K562 (cell line): ENCODE data around the gene HCRT. TPM values are rescaled to one million over a fixed set of nuclear protein-coding genes. Genes with fewer than 3 reads are reported as not detected.

Source experiments
- ARID3B ChIP-seq: fragments of 250-450 bp; sonication (Bioruptor Pico); IDR thresholded peaks from 2 replicates; pipeline ENCODE4 v1.4.0; 2020; ENCODE audit warnings: borderline replicate concordance
- BRCA1 ChIP-seq, 2 experiments: fragments of 450-650 bp in 1 of 2; sonication (generic) in 1 of 2; formaldehyde crosslinking in 1 of 2; IDR thresholded peaks; 2 replicates each; pipeline versions ENCODE4 v1.5.0 to v1.6.1; 2017 to 2020; ENCODE audit warnings: mild to moderate bottlenecking in 1 of 2, missing genetic modification reagents in 1 of 2
- CREBBP ChIP-seq: IDR thresholded peaks from one replicate; pipeline ENCODE4 v1.6.1; 2012; ENCODE audit warnings: low read depth, mild to moderate bottlenecking, control low read depth, inconsistent platforms, low read length
- E2F3 ChIP-seq: fragments of 250-450 bp; sonication (Bioruptor Pico); IDR thresholded peaks from 2 replicates; pipeline ENCODE4 v1.4.0; 2020; ENCODE audit warnings: mild to moderate bottlenecking
- FOXM1 ChIP-seq, 2 experiments: fragments of 450-650 bp in 1 of 2; sonication (generic) in 1 of 2; formaldehyde crosslinking in 1 of 2; IDR thresholded peaks; 2 replicates each; pipeline versions ENCODE4 v1.6.1 to v1.9.0; 2017 to 2022; ENCODE audit warnings: low read depth in 2 of 2, mild to moderate bottlenecking in 2 of 2, missing genetic modification reagents in 1 of 2, moderate library complexity in 1 of 2
- HNRNPH1 ChIP-seq: fragments of 200-400 bp; formaldehyde crosslinking; optimal IDR thresholded peaks from 2 replicates; pipeline ENCODE3; 2017; ENCODE audit warnings: low read depth, mild to moderate bottlenecking, low read length, moderate library complexity
- KDM5B ChIP-seq: fragments of 200-600 bp; sonication (generic); IDR thresholded peaks from 2 replicates; pipeline ENCODE4 v1.6.1; 2012; ENCODE audit warnings: low read depth, mild to moderate bottlenecking, moderate library complexity, low read length, control low read depth, inconsistent platforms; ENCODE audit not compliant: insufficient replicate concordance
- KLF16 ChIP-seq: IDR thresholded peaks from 2 replicates; pipeline ENCODE4 v1.6.1; 2016; ENCODE audit warnings: antibody characterized with exemption
- NR4A1 ChIP-seq, 2 experiments: fragments of 250-450 bp in 1 of 2; fragments of 450-650 bp in 1 of 2; sonication (Bioruptor Pico) in 1 of 2; IDR thresholded peaks; 2 replicates each; pipeline versions ENCODE4 v1.4.0 to v1.6.1; 2016 to 2020; ENCODE audit warnings: mild to moderate bottlenecking in 2 of 2, missing compliant biosample characterization in 1 of 2, missing genetic modification characterization in 1 of 2, moderate library complexity in 1 of 2
- PKNOX1 ChIP-seq: fragments of 450-650 bp; IDR thresholded peaks from 2 replicates; pipeline ENCODE4 v1.6.1; 2016
- POLR2A ChIP-seq: fragments of 450-650 bp; conservative IDR thresholded peaks from 2 replicates; pipeline ENCODE4 v1.6.1; 2016
- POLR2G ChIP-seq: fragments of 200-400 bp; formaldehyde crosslinking; IDR thresholded peaks from 2 replicates; pipeline ENCODE4 v1.6.1; 2017; ENCODE audit warnings: low read depth, mild to moderate bottlenecking, antibody characterized with exemption, low read length, moderate library complexity
- THRAP3 ChIP-seq: fragments of 450-650 bp; IDR thresholded peaks from 2 replicates; pipeline ENCODE4 v1.6.1; 2016; ENCODE audit warnings: mild to moderate bottlenecking, inconsistent platforms, borderline replicate concordance
- ZNF175 ChIP-seq: fragments of 200-800 bp; sonication (Bioruptor generic); IDR thresholded peaks from 2 replicates; pipeline ENCODE4 v1.6.1; 2016; ENCODE audit warnings: low read depth, mild to moderate bottlenecking, missing genetic modification characterization, missing compliant biosample characterization
- ZNF609 ChIP-seq: sonication (generic); formaldehyde crosslinking; IDR thresholded peaks from 2 replicates; pipeline ENCODE4 v1.8.1; 2023; ENCODE audit warnings: missing genetic modification reagents, mild to moderate bottlenecking, borderline replicate concordance
- ZNF717 ChIP-seq: fragments of 250-450 bp; sonication (Bioruptor Pico); IDR thresholded peaks from 2 replicates; pipeline ENCODE4 v1.5.0; 2021
- ZNF740 ChIP-seq, 3 experiments: fragments of 200-800 bp in 1 of 3; sonication (Bioruptor generic) in 1 of 3; sonication (generic) in 1 of 3; formaldehyde crosslinking in 1 of 3; IDR thresholded peaks; 2 replicates each; pipeline versions ENCODE4 v1.6.1 to v1.8.0; 2016 to 2022; ENCODE audit warnings: mild to moderate bottlenecking in 2 of 3, missing compliant biosample characterization in 2 of 3, missing genetic modification characterization in 2 of 3, missing genetic modification reagents in 1 of 3
- polyA plus RNA-seq, 8 experiments: library from polyadenylated mRNA; depleted of rRNA in 4 of 8; stranded (reverse) in 5 of 8; unstranded in 3 of 8; fragments of >200 nt; fragmentation: Nextera tagmentation in 2 of 8; fragmentation: Illumina TruSeq in 1 of 8; extraction: Ambion mirVana in 2 of 8; extraction: Trizol in 1 of 8; gene quantifications; 2 replicates each; pipeline versions ENCODE4 v1.2.1 to v1.2.3, GENCODE V29; 2011 to 2014; ENCODE audit warnings: inconsistent platforms in 1 of 8, missing spikeins in 1 of 8
- total RNA-seq, 7 experiments: library from RNA; depleted of rRNA in 6 of 7; stranded (reverse); fragments of >200 nt in 6 of 7; fragmentation: Illumina TruSeq in 2 of 7; extraction: Trizol in 2 of 7; gene quantifications; 2 replicates each; pipeline versions ENCODE4 v1.2.1 to v1.2.3, GENCODE V29; 2011 to 2021; ENCODE audit warnings: low replicate concordance in 1 of 7

Gene HCRT
- total and polyA plus RNA-seq, 9 of the 15 experiments (the other 6 are each of a cell fraction or from before 2014, with no cell fraction given), result not detected

GRCh38 chr17:42193969-42194899, 9.0 kb upstream of the HCRT start, which contains the start of gene GHDC (continued):
- TF ChIP-seq ZNF609 (CRISPR knock-in tag) (no peak), KDM5B (peak; percentile 70), ARID3B (CRISPR knock-in tag) (no peak), THRAP3 (no peak), POLR2G (peak; percentile 72), BRCA1 (IDR thresholded peaks at IDR 0.05) (no peak), BRCA1 (CRISPR knock-in tag; IDR thresholded peaks at IDR 0.05) (no peak), E2F3 (no peak), POLR2A (peak; percentile 75), HNRNPH1 (no peak), NR4A1 (CRISPR knock-in tag; IDR thresholded peaks at IDR 0.05) (no peak), NR4A1 (tag; IDR thresholded peaks at IDR 0.05) (no peak), FOXM1 (IDR thresholded peaks at IDR 0.05; ENCODE audit: low read depth) (peak; percentile 98), FOXM1 (CRISPR knock-in tag; IDR thresholded peaks at IDR 0.05; ENCODE audit: low read depth) (no peak), ZNF175 (CRISPR knock-in tag) (no peak), ZNF717 (CRISPR knock-in tag) (no peak), KLF16 (no peak), ZNF740 (CRISPR knock-in tag; IDR thresholded peaks at IDR 0.05) (peak; percentile 100), ZNF740 (tag; IDR thresholded peaks at IDR 0.05) (peak in 1 of 2 experiments; percentile 98; a peak in 2 of 4 replicates), CREBBP (no peak), PKNOX1 (no peak; the same call in 1 of the 2 replicates)
